ENCODE measurements around the gene AKAP11.

The AKAP11 gene

DNA sequence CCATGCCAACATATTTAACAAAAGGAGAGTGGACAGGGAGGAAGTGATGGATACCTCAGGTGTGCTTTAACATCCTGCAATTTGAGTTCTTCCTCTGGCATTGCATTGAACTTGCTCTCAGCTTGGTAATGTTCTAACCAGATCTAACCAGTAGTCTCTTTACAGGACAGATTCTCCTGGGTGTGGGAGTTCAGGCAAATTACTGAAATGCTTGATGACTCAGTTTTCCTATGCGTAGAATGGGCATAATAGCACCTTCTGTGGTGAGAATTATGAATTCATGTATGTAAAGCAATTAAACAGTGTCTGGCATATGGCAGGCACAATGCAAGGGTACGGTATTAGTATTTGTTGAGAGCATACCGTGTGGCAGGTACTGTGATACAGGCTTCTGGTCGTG lies 3.6 kb downstream of the AKAP11 start:
- ATAC-seq, result no peak
- TF ChIP-seq TOX (CRISPR knock-in tag; IDR thresholded peaks at IDR 0.05; ENCODE audit: borderline replicate concordance) (no peak), BACH2 (CRISPR knock-in tag; IDR thresholded peaks at IDR 0.05; ENCODE audit: borderline replicate concordance) (no peak), ZNF565 (CRISPR knock-in tag; conservative IDR thresholded peaks at IDR 0.05; ENCODE audit: low read depth) (no peak), TCF4 (CRISPR knock-in tag; IDR thresholded peaks at IDR 0.05; ENCODE audit: borderline replicate concordance) (no peak), ZC3H10 (CRISPR knock-in tag; IDR thresholded peaks at IDR 0.05) (no peak), ESRRG (CRISPR knock-in tag; IDR thresholded peaks at IDR 0.05) (no peak), ZNF8 (CRISPR knock-in tag; IDR thresholded peaks at IDR 0.05) (no peak), SNAI2 (CRISPR knock-in tag; IDR thresholded peaks at IDR 0.05) (no peak), RARB (CRISPR knock-in tag; IDR thresholded peaks at IDR 0.05) (no peak), ZNF70 (CRISPR knock-in tag; IDR thresholded peaks at IDR 0.05) (no peak), PPARA (CRISPR knock-in tag; IDR thresholded peaks at IDR 0.05; ENCODE audit: borderline replicate concordance) (no peak), ZFP3 (CRISPR knock-in tag; IDR thresholded peaks at IDR 0.05) (no peak), GLIS3 (CRISPR knock-in tag; IDR thresholded peaks at IDR 0.05) (no peak), ZFP30 (CRISPR knock-in tag; IDR thresholded peaks at IDR 0.05) (no peak)
- TF ChIP-seq, protein P1, sequence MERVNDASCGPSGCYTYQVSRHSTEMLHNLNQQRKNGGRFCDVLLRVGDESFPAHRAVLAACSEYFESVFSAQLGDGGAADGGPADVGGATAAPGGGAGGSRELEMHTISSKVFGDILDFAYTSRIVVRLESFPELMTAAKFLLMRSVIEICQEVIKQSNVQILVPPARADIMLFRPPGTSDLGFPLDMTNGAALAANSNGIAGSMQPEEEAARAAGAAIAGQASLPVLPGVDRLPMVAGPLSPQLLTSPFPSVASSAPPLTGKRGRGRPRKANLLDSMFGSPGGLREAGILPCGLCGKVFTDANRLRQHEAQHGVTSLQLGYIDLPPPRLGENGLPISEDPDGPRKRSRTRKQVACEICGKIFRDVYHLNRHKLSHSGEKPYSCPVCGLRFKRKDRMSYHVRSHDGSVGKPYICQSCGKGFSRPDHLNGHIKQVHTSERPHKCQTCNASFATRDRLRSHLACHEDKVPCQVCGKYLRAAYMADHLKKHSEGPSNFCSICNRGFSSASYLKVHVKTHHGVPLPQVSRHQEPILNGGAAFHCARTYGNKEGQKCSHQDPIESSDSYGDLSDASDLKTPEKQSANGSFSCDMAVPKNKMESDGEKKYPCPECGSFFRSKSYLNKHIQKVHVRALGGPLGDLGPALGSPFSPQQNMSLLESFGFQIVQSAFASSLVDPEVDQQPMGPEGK (CRISPR knock-in tag; IDR thresholded peaks at IDR 0.05; ENCODE audit: borderline replicate concordance), result no peak
- TF ChIP-seq, protein P2, sequence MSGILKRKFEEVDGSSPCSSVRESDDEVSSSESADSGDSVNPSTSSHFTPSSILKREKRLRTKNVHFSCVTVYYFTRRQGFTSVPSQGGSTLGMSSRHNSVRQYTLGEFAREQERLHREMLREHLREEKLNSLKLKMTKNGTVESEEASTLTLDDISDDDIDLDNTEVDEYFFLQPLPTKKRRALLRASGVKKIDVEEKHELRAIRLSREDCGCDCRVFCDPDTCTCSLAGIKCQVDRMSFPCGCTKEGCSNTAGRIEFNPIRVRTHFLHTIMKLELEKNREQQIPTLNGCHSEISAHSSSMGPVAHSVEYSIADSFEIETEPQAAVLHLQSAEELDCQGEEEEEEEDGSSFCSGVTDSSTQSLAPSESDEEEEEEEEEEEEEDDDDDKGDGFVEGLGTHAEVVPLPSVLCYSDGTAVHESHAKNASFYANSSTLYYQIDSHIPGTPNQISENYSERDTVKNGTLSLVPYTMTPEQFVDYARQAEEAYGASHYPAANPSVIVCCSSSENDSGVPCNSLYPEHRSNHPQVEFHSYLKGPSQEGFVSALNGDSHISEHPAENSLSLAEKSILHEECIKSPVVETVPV (CRISPR knock-in tag; IDR thresholded peaks at IDR 0.05), result no peak
- TF ChIP-seq, protein P3, sequence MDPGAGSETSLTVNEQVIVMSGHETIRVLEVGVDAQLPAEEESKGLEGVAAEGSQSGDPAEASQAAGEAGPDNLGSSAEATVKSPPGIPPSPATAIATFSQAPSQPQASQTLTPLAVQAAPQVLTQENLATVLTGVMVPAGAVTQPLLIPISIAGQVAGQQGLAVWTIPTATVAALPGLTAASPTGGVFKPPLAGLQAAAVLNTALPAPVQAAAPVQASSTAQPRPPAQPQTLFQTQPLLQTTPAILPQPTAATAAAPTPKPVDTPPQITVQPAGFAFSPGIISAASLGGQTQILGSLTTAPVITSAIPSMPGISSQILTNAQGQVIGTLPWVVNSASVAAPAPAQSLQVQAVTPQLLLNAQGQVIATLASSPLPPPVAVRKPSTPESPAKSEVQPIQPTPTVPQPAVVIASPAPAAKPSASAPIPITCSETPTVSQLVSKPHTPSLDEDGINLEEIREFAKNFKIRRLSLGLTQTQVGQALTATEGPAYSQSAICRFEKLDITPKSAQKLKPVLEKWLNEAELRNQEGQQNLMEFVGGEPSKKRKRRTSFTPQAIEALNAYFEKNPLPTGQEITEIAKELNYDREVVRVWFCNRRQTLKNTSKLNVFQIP (CRISPR knock-in tag; IDR thresholded peaks at IDR 0.05; ENCODE audit: borderline replicate concordance, low read depth), result no peak

DNA sequence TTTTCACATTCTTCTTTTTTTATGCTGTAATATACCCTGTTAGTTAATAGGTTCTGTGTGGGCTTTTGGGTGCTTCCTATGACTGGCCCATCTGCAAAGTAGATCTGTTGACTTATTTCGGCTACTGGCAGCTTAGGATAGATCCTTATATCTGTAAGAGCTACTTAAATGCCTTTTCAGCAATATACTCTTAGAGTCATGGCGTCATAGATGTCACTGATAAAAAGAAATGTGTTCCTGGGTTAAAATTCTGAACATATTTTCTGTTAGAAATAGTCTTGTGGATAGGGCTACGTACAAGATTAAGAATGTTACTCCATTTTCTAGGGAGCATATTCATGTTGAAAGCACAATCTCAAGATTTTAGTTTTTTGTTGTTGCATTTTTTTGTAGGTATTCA lies 4.7 kb downstream of the AKAP11 start:
- TF ChIP-seq, protein P3 (CRISPR knock-in tag; IDR thresholded peaks at IDR 0.05; ENCODE audit: borderline replicate concordance, low read depth), result no peak
- no peak for TF ChIP-seq ZFP3 (CRISPR knock-in tag; IDR thresholded peaks at IDR 0.05)
- TF ChIP-seq ZNF70 (CRISPR knock-in tag; IDR thresholded peaks at IDR 0.05), result no peak
- TF ChIP-seq, protein P4, sequence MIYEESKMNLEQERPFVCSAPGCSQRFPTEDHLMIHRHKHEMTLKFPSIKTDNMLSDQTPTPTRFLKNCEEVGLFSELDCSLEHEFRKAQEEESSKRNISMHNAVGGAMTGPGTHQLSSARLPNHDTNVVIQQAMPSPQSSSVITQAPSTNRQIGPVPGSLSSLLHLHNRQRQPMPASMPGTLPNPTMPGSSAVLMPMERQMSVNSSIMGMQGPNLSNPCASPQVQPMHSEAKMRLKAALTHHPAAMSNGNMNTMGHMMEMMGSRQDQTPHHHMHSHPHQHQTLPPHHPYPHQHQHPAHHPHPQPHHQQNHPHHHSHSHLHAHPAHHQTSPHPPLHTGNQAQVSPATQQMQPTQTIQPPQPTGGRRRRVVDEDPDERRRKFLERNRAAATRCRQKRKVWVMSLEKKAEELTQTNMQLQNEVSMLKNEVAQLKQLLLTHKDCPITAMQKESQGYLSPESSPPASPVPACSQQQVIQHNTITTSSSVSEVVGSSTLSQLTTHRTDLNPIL (CRISPR knock-in tag; IDR thresholded peaks at IDR 0.05; ENCODE audit: low read depth), result no peak
- no peak for TF ChIP-seq ISL1 (CRISPR knock-in tag; IDR thresholded peaks at IDR 0.05)
- no peak for TF ChIP-seq ARNTL (CRISPR knock-in tag; IDR thresholded peaks at IDR 0.05; ENCODE audit: borderline replicate concordance, low read depth)
- no peak for TF ChIP-seq TCF4 (CRISPR knock-in tag; IDR thresholded peaks at IDR 0.05; ENCODE audit: borderline replicate concordance)
- TF ChIP-seq SNAI2 (CRISPR knock-in tag; IDR thresholded peaks at IDR 0.05), result no peak
- TF ChIP-seq, protein P1 (CRISPR knock-in tag; IDR thresholded peaks at IDR 0.05; ENCODE audit: borderline replicate concordance), result no peak
- no peak for TF ChIP-seq PPARA (CRISPR knock-in tag; IDR thresholded peaks at IDR 0.05; ENCODE audit: borderline replicate concordance)
- TF ChIP-seq BACH2 (CRISPR knock-in tag; IDR thresholded peaks at IDR 0.05; ENCODE audit: borderline replicate concordance), result no peak
- TF ChIP-seq, protein P5, sequence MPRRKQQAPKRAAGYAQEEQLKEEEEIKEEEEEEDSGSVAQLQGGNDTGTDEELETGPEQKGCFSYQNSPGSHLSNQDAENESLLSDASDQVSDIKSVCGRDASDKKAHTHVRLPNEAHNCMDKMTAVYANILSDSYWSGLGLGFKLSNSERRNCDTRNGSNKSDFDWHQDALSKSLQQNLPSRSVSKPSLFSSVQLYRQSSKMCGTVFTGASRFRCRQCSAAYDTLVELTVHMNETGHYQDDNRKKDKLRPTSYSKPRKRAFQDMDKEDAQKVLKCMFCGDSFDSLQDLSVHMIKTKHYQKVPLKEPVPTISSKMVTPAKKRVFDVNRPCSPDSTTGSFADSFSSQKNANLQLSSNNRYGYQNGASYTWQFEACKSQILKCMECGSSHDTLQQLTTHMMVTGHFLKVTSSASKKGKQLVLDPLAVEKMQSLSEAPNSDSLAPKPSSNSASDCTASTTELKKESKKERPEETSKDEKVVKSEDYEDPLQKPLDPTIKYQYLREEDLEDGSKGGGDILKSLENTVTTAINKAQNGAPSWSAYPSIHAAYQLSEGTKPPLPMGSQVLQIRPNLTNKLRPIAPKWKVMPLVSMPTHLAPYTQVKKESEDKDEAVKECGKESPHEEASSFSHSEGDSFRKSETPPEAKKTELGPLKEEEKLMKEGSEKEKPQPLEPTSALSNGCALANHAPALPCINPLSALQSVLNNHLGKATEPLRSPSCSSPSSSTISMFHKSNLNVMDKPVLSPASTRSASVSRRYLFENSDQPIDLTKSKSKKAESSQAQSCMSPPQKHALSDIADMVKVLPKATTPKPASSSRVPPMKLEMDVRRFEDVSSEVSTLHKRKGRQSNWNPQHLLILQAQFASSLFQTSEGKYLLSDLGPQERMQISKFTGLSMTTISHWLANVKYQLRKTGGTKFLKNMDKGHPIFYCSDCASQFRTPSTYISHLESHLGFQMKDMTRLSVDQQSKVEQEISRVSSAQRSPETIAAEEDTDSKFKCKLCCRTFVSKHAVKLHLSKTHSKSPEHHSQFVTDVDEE (CRISPR knock-in tag; IDR thresholded peaks at IDR 0.05), result no peak
- no peak for TF ChIP-seq ESRRG (CRISPR knock-in tag; IDR thresholded peaks at IDR 0.05)
- TF ChIP-seq ZFP30 (CRISPR knock-in tag; IDR thresholded peaks at IDR 0.05), result no peak
- ATAC-seq, result no peak
